DOHH2 (cell line): Measurements from ENCODE around the gene JAK1.

Experiments used
- CTCF ChIP-seq: fragments of 200-600 bp; sonication (generic); IDR thresholded peaks from one replicate; pipeline ENCODE4 v1.5.1; 2014; ENCODE audit warnings: antibody characterized with exemption, mild to moderate bottlenecking, low read depth, low read length; ENCODE audit not compliant: poor library complexity, severe bottlenecking
- EZH2phosphoT487 ChIP-seq: fragments of 200-600 bp; sonication (generic); IDR thresholded peaks from 2 replicates; pipeline ENCODE4 v1.6.1; 2017; ENCODE audit warnings: borderline replicate concordance, mild to moderate bottlenecking, antibody characterized with exemption, low read length, moderate library complexity, mixed read lengths

- no peak for TF ChIP-seq CTCF
- no peak for TF ChIP-seq EZH2phosphoT487
These were observed 57.8 kb downstream of the JAK1 start for GRCh38 chr1:64908575-64908974.
